NT2/D1 (cell line): ENCODE data around the gene SOX6.

Experiments
- YY1 ChIP-seq: IDR thresholded peaks from 2 replicates; pipeline ENCODE4 v1.6.1; 2011; ENCODE audit not compliant: insufficient read length, insufficient read depth
- ZNF274 ChIP-seq: IDR thresholded peaks from 2 replicates; pipeline ENCODE4 v1.6.1; 2011; ENCODE audit warnings: mild to moderate bottlenecking, low read depth, low read length

DNA sequence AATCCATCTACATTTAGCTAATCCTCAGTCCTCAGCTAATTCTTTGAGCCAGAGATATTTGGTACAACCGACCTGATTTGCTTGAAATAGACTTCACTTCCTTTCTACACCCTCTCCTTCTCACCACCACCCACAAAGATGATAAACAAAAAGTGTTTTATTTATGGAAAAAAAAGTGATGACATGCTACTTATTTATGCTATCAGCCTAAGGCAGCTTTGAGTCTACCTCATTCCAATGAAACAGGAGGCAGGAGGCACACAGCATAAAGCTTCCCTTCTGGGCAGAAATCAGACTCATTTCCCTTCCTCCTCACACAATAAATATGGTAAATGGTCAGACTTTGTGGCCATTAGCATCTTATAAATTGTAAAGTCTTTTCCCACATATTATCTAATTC lies 325.7 kb downstream of the SOX6 start:
- TF ChIP-seq ZNF274 (no peak), YY1 (no peak)
